NB4 (cell line): ENCODE results near the gene MSRB1.

Experiments
- TF ChIP-seq, protein P1 (sequence below): IDR thresholded peaks from one replicate; pipeline ENCODE4 v1.5.1; 2012; ENCODE audit warnings: low read depth, low read length
- TF ChIP-seq, protein P2 (sequence below): IDR thresholded peaks from 2 replicates; pipeline ENCODE4 v1.6.1; 2011; ENCODE audit warnings: low read depth, low read length

DNA sequence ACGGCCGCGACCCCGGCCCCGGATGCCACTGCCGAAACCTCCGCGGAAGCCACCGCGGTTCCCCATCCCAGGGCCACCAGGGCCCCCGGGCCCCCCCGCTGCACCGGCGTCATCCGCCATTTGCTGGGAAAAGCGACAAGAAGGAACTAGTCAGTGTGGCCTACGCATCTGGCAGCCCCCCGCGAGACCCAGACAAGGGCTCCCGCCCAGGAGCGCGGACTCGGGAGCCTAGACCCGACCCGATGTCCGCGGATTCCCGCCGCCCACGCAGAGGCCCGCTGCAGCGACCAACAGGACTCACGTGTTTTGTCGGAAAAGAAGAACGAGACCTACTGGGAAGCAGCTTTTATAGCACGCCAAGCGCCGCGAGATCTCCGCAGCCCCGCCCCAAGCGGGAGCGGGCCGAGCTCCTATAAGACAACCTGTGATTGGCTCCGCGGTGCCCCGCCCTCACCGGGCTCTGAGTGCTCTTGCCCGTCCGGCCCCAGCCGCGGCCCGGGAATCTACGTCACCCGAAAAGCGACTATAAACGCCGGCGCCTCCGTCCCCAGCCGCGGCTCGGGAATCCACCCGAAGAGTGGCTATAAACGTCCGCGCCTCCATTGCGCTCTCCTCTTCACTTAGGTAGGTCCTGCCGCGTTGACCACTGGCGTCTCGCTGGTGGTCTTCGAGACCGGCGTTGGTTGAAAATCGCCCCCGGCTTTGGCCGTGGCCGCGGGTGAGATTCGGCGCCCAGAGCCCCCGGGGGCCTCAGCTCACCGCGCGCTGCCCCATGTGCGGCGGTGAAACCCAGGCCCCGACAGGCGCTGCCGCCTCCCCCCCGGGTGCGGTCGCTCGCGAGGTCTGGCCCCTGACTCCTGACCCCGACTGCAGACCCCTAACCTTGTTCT, 21.8 kb upstream of the MSRB1 start, which contains the start of gene RPS2:
- TF ChIP-seq, protein P1, sequence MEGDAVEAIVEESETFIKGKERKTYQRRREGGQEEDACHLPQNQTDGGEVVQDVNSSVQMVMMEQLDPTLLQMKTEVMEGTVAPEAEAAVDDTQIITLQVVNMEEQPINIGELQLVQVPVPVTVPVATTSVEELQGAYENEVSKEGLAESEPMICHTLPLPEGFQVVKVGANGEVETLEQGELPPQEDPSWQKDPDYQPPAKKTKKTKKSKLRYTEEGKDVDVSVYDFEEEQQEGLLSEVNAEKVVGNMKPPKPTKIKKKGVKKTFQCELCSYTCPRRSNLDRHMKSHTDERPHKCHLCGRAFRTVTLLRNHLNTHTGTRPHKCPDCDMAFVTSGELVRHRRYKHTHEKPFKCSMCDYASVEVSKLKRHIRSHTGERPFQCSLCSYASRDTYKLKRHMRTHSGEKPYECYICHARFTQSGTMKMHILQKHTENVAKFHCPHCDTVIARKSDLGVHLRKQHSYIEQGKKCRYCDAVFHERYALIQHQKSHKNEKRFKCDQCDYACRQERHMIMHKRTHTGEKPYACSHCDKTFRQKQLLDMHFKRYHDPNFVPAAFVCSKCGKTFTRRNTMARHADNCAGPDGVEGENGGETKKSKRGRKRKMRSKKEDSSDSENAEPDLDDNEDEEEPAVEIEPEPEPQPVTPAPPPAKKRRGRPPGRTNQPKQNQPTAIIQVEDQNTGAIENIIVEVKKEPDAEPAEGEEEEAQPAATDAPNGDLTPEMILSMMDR, result no peak
- TF ChIP-seq, protein P2, sequence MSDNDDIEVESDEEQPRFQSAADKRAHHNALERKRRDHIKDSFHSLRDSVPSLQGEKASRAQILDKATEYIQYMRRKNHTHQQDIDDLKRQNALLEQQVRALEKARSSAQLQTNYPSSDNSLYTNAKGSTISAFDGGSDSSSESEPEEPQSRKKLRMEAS, result peak; percentile 88
